Activated CD4-positive, alpha-beta T cell treated with anti-CD3 and anti-CD28 coated beads, Interleukin-2, amount 50 U/mL, for 1 hour (primary cell): ENCODE results near the gene ABCC6.
"Not testable (repeated sequence)": the region's sequence is repeated elsewhere in the genome, so short reads cannot be mapped to it uniquely, and the experiment has no call there.

Experiments used
- DNase-seq: peaks from one replicate; pipeline ENCODE4 v3.0.0-alpha.2; 2020

The ABCC6 gene

DNA sequence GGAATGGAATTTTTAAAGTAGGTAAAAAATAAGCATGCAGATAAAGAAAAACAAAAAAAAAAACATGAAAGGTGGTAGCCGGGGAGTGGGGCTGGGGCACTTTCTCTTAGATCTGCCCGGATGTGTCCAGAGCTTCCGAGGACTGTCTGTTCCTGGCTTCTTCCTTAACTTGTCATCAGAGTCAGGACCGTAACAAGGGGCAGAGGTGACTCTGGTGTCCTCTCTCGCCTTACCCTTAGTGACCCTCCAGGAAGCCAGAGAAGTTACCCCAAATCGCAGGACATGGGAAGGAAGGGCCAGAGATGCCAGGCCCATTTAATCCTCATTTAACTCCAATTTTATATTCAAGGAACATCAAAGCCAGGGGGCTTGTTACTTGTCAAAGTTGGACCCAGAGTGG is 115.5 kb downstream of the ABCC6 start:
- no peak for DNase-seq

DNA sequence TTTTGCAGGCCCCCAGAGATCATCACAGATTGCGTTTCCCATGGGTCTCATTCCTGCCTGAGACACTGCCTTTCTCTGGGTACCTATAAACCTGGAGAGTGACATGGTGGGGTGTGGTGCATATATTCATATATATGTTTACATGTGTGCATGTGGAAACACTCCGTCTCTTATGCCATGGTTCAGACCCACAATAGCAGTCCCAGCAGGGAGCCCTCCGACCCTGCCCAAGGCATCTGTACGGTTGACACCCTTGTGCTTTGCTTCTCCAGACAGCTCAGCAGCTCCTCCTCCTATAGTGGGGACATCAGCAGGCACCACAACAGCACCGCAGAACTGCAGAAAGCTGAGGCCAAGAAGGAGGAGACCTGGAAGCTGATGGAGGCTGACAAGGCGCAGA is 116.8 kb downstream of the ABCC6 start:
- DNase-seq: no peak

DNA sequence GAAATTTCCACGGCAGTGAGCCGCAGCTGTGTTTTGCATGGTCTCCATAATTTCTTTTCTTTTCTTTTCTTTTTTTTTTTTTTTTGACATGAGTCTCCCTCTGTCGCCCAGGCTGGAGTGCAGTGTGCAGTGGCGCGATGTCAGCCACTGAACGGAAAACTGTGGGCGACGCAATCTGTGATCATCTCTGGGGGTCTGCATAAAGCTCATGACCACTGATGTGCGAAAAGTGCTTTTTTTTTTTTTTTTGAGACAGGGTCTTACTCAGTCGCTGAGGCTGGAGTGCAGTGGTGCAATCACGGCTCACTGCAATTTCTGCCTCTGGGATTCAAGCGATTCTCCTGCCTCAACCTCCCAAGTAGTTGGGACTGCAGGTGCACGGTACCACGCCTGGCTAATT is 117.6 kb downstream of the ABCC6 start:
- DNase-seq: no peak

DNA sequence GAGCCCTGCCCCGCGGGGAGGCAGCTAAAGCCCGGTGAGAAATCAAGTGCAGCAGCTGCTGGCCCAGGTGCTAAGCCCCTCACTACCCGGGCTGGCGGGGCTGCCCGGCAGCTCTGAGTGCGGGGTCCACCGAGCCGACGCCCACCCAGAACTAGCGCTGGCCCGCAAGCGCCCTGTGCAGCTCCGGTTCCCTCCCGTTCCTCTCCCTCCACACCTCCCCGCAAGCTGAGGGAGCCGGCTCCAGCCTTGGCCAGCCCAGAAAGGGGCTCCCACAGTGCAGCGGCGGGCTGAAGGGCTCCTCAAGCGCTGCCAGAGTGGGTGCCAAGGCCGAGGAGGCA is 118.5 kb downstream of the ABCC6 start:
- not testable (repeated sequence) for DNase-seq

DNA sequence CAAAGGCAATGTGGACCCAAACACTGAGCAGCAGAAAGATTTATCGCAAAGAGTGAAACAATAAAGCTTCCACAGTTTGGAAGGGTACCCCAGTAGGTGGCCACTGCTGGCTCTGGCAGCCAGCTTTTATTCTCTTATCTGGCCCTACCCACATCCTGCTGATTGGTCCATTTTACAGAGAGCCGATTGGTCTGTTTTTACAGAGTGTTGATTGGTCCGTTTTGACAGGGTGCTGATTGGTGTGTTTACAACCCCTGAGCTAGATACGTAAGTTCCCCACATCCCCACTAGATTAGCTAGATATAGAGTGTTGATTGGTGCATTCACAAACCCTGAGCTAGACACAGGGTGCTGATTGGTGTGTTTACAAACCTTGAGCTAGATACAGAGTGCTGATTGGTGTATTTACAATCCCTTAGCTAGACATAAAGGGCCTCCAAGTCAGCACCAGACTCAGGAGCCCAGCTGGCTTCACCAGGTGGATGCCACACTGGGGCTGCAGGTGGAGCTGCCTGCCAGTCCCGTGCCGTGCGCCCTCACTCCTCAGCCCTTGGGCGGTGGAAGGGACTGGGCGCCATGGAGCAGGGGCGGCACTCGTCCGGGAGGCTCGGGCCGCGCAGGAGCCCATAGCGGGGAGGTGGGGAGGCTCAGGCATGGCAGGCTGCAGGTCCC is 119.0 kb downstream of the ABCC6 start:
- DNase-seq: not testable (repeated sequence)

DNA sequence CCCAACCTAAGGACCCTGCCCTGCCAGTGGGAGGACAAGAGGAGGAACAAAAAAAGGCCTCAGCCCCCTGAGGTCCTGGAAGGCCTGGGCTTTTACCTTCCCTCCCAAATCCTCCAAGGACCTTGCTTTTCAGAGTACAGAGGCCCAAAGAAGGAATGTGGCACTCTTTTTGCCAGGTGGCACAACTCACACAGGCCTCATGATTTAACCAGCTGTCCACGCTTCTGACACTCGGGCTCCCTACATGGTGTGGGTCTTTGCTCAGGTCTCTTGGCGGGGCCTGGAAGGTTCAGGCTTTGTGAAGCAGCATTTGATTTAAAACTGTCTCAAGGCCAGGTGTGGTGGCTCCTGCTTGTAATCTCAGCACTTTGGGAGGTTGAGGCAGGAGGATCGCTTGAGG is 120.6 kb downstream of the ABCC6 start:
- DNase-seq: no peak

DNA sequence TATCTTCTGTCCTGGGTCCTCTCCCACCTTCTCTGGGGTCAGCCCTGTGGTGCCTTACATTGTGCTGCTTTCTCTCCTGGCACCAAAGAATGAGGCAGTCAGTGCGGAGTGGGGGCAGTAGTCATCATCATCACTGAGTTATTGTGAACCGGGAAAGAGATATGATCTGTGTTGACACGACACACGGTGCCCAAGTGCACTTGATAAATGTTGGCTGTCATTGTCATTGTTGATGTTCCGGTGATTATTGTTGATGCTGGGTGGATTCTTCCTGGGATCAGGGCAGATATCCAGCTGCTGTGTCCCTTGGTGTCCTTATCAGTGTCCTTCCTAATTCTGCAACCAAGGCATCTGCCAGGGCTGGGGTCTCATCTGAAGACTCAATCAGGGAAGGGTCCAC is 121.7 kb downstream of the ABCC6 start:
- no peak for DNase-seq

DNA sequence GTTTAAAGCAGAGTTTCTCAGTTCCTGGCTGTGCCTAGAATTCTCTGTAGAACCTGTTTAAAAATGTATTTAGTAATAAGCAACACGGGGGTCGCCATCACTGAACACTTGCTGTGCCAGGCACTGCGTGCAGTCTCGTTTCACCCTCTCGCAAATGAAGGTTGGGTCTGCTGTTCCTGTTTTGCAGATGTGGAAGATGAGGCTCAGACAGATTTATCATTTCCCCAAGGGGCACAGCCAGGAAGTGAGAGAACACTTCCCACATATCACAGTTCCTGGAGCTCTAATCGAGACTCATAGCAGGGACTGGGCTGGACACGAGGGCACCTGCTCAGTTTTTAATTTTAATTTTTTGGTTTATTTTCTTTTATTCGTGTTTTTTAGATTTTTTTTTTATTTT is 122.7 kb downstream of the ABCC6 start:
- DNase-seq: no peak

DNA sequence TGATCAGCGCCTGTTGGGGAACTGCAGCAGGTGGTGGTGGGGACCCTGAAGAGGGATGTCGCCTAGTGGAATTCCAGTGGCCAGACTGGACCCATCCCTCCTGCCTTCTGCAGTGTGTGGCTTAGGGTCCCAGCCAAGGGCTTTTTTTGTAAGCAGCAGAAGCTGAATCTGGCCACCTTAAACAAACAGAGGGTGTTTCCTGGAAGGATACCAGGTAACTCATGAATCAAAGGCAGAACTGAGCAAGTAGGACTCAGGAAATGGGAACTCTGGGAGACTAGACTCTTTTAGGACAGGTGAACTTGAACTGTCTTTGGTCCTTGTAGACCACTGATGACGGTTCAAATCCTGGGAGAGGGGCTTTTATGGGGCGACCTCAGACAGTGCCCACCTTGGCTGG is 124.0 kb downstream of the ABCC6 start:
- no peak for DNase-seq
